ENCODE results near the gene RAD9B. TPM values are rescaled to one million over a fixed set of nuclear protein-coding genes. Genes with fewer than 3 reads are reported as not detected.

Gene RAD9B
- total RNA-seq, 1 donor from 2014 or later, result 0.44 TPM

Other genes starting within 250 kb of the RAD9B start
- gene ATP2A2, start 221.1 kb upstream of the RAD9B start, total RNA-seq, result 194 TPM
- 57.9 TPM for gene ANAPC7, start 98.6 kb upstream of the RAD9B start, total RNA-seq
- 289 TPM for gene ARPC3, start 52.0 kb upstream of the RAD9B start, total RNA-seq
- 12.0 TPM for gene GPN3, start 34.1 kb upstream of the RAD9B start, total RNA-seq
- gene FAM216A, start 33.5 kb upstream of the RAD9B start, total RNA-seq, result 2.2 TPM
- 99.6 TPM for gene VPS29, start 220 bp upstream of the RAD9B start, total RNA-seq
- 14.4 TPM for gene PPTC7, start 81.0 kb downstream of the RAD9B start, total RNA-seq
- gene TCTN1, start 111.8 kb downstream of the RAD9B start, total RNA-seq, result 13.0 TPM
- gene HVCN1, start 186.8 kb downstream of the RAD9B start, total RNA-seq, result 1.3 TPM
- gene PPP1CC, start 240.6 kb downstream of the RAD9B start, total RNA-seq, result 109 TPM

Data from esophagus mucosa (tissue), 1 donor.